Stimulated activated CD8-positive, alpha-beta memory T cell treated with anti-CD3 and anti-CD28 coated beads, Interleukin-7, amount 100 ng/mL, for 24 hours (primary cell): Measurements from ENCODE around the gene INCA1.

ENCODE experiments used
- DNase-seq: peaks from one replicate; pipeline ENCODE4 v3.0.0-alpha.2; 2020; ENCODE audit warnings: low read depth

Gene INCA1

GRCh38 chr17:4971826-4972225 lies 25.5 kb downstream of the INCA1 start:
- DNase-seq, result no peak

GRCh38 chr17:4970273-4970672 lies 27.0 kb downstream of the INCA1 start:
- DNase-seq, result no peak

- DNase-seq, result no peak
These were observed 27.7 kb downstream of the INCA1 start for GRCh38 chr17:4969551-4970173.

- DNase-seq, result no peak
These were observed 28.2 kb downstream of the INCA1 start for GRCh38 chr17:4969047-4969550.

GRCh38 chr17:4968486-4969046 lies 28.8 kb downstream of the INCA1 start:
- no peak for DNase-seq

DNA sequence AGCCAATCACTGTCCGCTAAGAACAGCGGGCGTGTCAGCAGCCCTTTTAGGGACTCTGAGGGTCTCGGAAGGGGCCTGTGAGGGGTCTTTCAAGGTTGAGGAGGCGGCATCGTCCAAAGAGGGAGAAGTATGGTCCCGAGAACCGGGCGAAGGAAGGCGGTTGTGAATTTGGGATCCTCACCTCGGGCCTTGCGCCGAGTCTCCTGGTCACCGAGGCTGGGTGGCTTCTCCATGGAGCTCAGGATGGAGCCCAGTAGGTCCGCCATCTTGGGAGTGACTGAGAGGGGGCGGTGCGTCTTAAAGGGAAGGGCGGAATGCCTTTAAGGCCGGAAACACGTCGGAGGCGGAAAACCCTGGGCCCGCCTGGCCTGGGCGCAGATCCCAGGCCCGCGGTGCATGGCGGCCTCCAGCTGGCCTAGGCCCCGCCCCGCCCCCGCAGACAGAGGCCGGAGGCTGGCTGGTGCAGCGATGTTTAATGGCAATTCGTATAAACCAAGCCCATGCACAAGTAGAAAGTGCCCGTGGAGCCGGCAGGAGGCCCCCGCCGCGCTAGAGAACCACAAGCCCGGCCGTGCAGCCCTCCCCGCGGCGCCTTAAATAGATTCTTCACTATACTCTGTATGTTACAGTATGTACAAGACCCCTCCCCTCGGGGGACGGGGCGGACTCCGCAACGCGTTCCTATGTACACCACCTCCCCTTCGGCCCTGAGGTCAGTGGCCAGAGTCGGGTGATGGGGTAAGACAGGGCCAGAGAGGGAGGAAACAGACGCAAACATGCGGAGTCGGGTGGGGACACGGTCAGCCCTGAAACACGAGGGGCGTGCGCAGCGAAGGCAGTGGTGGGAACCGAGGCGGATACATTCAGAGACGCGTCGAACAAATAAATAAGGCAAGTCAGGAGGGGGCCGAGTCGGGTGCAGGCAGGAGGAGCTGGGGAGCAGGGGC lies 29.5 kb downstream of the INCA1 start, which contains the start of gene SPAG7:
Gene SPAG7, minus strand, starts transcription at position 279 of the 947 bp plus-strand sequence. Its CDS starts 13 bp downstream, at position 266.
- DNase-seq, result peak; percentile 82

DNA sequence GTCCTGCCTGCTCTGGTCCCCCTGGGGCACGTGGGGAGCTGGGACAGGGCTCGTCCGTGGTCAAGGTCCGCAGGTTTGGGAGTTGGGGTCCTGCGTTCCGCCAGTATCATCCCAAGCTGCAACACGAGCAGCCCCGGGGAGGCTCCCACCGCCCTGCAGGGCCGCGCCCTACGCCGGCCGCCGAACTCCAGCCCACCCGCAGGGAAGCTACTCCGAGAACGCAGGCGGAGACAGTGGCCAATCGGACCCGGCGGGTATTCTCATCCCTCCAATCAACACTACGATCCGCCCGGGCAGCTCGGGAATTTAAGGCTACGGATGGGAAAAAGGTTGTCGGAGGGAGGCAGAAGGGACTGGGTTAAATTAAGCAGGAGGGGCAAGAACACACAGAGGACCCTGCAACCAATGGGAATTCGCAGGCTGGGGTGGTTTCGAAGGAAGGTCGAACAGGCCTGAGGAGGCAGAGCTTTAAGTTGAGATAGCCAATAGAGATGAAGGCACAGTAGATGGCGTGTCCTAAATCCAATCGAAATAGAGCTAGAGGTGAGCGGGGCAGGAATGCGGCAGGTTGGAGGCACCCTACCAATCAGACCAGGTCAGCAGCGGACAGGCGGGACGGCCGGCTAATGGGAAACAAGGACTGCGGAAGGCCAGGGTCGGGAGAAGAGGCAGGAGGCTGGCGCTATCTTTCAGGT lies 30.3 kb downstream of the INCA1 start:
- peak; percentile 80 for DNase-seq

GRCh38 chr17:4965311-4965986 lies 31.9 kb downstream of the INCA1 start:
- no peak for DNase-seq

DNA sequence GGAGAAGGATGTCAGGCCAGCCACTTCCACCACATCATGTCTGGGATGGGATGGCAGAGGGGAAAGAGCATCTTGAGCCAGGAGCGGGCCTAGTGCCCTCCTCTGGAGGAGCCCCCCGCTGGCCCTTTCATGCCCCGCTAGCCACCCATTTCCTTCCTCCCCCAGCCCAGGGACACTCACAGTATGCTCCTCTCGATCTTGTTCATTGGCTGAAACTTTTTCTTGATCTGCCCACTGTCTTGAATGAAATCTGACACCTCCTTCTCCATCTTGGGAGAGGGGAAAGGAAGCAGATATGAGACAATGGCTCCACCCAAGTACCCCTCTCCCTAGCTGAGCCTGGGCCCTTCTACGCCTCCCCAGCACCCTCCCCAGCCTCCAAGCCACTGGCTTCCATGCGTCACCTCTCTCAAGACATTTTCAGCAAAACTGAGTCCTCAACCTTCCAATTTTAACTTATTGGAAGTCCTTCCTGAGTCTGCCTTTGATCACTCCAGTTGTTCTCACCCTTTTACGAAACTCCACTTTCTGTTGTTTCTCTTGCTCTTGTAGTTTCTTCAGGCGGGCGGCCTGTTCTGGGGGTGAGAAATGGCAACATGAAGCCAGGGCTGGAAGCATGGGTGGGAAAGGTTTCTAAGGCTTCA lies 36.9 kb downstream of the INCA1 start:
- DNase-seq, result no peak

DNA sequence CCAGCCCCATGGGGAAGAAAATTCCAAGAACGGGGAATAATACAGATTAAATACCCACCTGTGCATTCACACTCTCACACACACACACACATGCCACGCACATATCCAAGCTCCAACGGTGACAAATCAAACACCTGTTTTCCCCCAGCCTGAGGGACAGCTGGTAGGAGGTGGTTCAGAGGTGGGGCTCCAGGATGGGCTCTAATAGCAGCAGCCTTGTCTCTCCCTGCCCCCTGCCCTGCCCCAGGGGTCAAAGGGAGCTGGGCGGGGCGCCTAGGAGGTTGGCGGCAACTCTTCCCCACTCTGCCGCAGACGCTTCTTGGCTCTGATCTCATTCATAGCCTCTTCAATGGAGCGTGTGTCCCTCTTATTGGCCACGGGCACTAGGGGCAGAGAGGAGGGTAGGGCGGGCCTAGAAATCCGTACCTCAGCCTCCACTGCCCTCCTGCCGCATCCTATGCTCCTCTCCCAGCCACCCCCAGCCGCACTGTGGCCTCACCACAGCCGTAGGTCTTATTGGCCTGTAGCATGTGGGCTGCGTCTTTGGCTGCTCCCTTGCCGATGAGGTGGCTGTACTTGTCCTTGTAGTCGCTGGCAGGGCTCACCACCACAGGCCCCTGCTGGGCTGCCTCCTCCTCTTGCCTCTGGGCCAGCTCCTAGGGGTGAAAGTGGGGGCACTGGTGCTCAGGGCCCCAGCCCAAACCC lies 37.9 kb downstream of the INCA1 start:
- DNase-seq, result no peak

GRCh38 chr17:4958102-4958501 lies 39.2 kb downstream of the INCA1 start:
- no peak for DNase-seq

GRCh38 chr17:4956493-4957061 lies 40.7 kb downstream of the INCA1 start:
- no peak for DNase-seq

- no peak for DNase-seq
These were observed 42.2 kb downstream of the INCA1 start for GRCh38 chr17:4955091-4955490.

DNA sequence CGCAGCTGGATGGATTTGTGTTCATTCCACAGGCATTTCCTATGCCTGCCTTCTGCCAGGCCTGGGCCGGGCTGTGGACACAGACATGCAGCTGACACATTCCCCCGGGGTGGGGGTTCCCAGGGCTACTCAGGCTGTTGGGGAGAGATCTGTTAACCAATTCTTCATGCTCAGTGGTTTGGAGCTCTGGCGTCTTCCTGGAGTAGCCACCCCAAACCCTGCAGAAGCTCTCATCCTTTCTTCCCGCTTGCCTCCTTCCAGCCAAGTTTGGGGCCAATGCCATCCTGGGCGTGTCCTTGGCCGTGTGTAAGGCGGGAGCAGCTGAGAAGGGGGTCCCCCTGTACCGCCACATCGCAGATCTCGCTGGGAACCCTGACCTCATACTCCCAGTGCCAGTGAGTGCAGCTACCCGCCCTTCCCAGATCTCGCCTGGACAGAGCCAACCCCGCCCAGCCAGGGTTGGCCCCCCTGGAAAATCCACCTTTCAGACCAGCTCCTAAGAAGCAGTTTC lies 43.8 kb downstream of the INCA1 start:
- no peak for DNase-seq

DNA sequence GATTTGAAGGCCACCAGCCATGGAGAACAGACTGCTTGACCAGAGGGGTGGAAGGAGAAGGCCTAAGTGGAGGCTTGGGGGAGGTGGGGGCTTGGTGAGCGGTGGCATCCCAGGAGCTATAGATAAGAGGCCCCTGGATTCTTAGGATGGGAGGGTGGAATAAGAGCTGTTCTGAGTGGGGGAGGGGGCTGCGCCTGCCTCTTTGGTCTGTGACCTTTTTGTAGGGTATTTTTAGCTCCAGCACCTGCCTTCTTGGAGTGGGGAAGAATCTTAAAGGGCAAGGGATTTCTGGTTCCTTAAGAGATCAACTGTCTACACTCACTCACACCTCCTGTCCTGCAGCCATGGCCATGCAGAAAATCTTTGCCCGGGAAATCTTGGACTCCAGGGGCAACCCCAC lies 45.8 kb downstream of the INCA1 start:
- DNase-seq, result no peak

- no peak for DNase-seq
These were observed 46.5 kb downstream of the INCA1 start, which contains the start of gene ENO3 for GRCh38 chr17:4950746-4951204. Gene ENO3, plus strand, starts transcription at chr17:4951119. Its CDS starts 711 bp downstream, at chr17:4951830.

DNA sequence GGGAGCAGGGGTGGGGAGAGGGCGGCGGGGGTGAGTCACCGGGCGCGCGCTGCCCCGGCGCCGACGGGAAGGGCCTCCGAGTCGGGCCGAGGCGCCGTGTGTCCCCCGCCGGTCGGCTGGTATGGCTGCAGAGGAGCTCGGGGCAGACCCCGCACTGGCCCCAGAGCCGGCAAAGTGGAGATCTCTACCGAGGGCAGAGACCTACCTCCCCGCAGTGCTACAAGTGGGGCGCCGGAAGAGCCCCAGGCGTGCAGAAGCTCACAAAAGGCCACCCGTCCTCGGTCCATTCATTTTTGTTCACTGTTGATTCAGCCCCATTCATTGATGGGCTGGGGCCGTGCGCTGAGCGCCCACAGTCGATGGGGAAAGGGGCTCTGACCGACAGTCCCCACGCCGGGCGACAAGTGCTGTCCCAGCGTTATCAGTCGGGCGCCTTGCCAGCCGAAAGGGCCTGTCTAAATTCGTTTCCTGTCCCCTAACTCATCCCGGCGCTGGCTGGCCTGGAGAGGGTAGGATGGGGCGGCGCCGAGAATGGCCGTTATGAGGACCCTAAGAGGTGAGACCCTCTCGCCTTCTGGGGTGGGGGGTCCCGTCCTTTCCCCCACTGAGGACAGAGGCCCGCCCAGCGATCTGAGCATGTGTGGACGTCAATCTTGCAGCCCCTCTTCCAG lies 47.1 kb downstream of the INCA1 start:
- DNase-seq, result no peak

GRCh38 chr17:4949321-4950074 lies 47.8 kb downstream of the INCA1 start:
- no peak for DNase-seq
